ENCODE data around the gene GRID1.

The GRID1 gene

DNA sequence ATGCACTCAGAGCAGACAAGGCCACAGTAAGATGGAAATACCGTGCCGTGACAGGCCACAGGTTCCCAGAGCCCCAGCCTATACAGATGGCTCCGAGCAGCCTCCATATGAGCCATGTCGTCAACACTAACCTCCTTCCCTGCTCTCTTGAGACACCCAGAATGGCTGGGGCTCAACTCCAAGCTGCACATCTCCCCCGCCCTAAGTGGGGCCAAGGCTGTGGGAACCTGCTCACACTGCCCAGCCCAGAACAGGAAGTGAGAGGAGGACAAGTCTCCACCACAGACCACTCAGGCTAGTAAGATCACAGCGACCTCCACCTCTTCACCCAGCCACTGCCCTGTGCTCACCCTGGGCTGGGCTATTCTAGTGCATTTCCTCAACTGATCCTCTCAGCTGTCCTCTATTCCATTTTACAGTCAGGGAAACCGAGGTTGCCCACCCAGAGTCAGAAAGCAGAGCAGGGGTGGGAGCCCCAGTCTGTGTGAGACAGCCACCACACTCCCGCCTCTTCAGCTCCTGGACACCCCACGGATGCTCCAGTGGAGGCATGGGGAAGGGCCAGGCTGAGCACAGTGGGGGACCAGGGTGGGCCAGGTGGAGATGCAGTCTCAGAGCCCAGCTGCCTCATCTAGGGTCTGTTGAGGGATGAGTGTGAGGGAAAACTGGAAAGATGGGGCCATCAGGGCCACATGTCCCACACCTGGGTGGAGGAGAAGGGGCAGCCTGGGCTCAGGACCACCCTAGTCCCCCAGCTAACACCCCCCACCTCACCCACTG lies 11.6 kb downstream of the GRID1 start:
- no peak for DNase-seq (ENCODE audit: low read depth in 2 of 2)

- DNase-seq (ENCODE audit: low read depth in 2 of 2), result no peak
Observed at GRCh38 chr10:86353506-86354485, 12.8 kb downstream of the GRID1 start.

DNA sequence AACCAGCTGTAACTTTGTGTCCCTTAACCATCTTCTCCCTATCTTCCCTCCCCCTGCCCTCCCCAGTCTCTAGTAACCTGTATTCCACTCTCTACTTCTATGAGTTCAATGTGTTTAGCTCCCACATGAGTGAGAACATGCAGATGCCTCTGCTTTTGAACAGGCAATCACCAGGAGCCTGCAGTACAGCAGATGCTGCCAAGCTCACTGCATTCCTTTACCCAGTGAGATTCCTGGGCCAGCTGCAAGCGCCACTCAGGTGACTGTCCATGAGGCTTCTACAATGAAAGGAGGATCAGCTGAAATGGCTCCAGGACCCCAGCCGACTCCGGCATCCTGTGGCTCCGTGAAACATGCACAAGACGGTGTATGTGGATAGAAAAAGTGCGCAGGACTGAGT lies 15.7 kb downstream of the GRID1 start:
- DNase-seq (ENCODE audit: low read depth in 2 of 2), result no peak

DNA sequence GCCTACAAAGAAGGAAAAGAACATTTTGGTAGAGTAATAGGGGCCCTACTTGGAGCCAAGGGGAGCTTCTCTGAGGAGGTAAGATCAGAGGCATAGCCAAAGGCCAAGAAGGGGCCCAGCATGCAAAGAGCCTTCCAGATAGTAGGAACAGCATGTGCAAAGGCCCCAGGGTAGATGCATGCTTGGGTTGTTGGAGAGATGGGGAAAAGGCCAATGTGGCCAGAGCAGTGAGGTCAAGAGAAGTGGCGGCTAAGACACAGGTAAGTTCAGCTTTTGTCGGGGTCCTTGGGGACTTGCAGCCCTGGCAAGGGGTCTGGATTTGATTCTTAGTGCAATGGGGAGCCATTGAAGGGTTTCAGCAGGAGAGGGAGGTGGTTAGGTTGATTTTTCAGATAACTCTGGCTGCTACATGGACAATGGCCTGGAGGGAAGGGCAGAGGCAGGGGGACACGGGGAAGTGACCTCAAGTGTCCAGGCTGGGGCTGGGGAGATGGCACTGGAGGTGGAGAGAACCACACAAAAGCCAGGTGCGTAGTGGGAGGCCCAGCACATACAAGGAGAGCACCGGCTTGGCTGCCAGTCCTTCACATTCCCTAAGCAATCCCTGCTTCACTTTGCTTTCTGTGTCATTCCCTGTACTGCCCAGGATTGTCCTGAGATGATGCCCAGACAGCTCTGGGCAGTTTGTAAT lies 16.5 kb downstream of the GRID1 start:
- no peak for DNase-seq (ENCODE audit: low read depth in 2 of 2)

DNA sequence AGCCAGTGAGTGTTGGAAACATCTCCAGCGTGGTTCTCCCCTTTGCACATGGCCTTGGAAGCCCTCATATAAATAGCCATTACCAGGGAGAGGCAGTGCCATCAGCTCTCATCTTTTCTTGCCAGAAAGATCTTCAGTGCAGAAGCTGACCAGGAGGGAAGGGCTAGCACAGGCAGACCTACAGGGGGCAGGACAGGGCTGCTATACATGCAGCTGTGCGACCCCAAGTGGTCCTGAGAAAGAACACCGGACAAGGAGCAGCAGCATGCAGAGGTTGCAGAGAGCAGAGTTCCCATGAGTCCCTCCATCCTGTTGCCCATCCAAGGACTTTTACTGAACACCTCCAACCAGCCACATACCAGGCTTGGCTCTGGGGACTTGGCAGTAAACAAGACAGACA lies 17.1 kb downstream of the GRID1 start:
- DNase-seq (ENCODE audit: low read depth in 2 of 2), result no peak

DNA sequence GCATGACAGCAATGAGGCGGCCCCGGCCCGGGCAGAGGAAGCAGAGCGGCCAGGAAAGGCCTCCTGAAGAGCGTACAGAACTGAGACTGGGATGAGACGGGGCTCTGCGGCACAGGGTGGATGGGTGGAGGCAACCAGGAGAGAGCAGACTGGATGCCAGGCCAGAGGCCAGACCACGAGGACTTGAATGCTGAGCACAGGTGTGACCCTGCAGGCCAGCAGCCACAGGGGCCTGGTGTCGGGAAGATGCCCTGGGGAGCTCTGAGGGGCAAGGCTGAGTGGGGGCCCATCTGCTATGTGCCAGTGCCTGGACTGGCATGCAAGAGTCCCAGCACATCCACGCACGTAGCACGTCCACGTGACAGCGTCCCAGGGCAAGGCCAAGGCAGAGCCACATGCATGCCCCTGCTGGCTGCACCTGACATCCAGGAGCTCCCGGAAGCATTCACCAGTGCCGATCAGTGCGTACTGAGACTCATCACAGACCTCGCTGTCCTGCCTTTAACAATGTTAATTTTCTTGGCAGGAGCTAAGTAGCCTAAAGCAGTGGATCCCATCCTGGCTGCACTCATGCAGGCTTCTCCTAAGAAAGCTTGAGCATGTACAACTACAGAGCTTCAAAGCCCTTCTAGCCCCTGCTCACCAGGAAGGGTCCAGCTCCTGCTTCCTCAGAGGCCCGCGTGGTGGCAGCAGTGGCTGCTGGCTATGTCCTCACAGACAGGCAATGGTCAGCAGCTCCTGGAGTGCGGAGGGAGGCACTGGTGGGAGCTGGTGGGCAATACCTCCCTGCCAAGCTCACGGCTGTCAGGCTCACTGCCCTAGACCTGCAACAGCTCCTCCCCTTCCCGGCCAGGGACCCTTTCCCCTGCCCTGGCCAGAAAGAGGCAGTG lies 18.0 kb downstream of the GRID1 start:
- no peak for DNase-seq (ENCODE audit: low read depth in 2 of 2)

GRCh38 chr10:86347856-86348255 lies 18.7 kb downstream of the GRID1 start:
- DNase-seq (ENCODE audit: low read depth in 2 of 2), result no peak

- DNase-seq (ENCODE audit: low read depth in 2 of 2), result no peak
Observed at GRCh38 chr10:86346799-86347665, 19.6 kb downstream of the GRID1 start.

DNA sequence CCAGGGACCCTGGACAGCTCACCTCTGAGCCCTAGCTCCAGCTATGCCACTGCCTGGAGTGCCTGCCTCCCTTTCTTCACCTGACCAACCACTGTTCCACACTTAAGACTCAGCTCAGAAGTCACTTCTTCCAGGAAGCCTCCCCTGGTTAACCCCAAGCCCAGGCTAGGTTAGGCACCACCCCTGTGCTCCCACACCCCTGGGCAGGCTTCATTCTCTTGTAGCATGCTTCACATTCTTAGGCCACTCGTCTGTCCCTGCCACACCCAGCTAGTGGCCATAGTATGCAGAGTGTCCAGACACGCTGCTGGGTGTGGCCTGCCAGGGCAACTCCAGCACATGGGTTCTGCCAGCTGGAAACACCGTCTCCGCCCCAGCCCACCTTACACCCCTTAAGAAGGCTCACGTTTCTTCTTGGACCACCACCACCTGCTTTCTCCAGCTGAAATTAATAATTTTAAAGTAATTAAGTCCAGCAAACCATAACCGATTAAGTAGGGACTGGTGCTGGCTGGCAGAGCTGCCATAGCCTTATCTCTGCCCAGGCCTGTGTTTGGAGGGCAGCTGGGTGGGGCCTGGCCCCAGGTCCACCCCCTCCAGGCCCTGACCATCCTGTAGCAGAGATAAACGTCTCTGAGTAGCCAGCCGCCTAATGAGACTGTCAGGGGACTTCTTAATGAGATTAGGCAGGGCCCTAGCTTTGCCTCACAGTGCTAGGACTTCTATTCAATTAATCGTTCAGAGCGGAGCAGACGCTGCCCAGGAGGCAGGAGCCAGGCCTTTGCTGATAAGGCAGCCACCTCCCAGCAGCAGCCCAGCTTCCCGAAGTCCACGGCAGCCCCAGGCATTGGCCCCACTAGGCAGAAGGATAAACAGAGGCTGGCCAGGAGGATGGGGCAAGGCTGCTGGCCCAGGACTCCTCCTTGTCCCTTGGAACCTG lies 20.5 kb downstream of the GRID1 start:
- DNase-seq (ENCODE audit: low read depth in 2 of 2), result no peak

- DNase-seq (ENCODE audit: low read depth in 2 of 2), result no peak
Observed at GRCh38 chr10:86345296-86345858, 21.2 kb downstream of the GRID1 start.

DNA sequence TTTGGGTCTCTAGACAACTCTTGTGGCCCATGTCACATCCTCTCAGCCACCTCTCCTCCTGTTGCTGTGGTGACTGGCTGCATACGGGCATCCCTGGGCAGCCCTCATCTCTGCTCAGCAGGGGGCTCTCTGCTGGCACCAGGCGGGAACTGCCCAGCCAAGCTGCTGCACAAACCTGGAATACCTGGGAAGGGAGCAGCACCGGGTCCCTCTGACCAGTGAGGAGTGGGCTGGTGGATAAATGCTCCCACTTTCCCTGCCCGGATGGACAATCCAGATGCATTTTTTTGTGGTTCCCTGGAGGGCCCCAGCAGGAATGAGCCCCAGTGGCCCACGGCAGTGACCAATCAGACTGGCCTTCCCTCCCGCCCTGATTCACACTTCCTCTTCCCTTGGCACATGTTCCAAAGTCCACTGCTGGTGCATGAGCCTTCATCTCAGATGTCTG lies 21.9 kb downstream of the GRID1 start:
- DNase-seq (ENCODE audit: low read depth in 2 of 2), result no peak

- DNase-seq (ENCODE audit: low read depth in 2 of 2), result no peak
Observed at GRCh38 chr10:86344281-86344680, 22.3 kb downstream of the GRID1 start.

DNA sequence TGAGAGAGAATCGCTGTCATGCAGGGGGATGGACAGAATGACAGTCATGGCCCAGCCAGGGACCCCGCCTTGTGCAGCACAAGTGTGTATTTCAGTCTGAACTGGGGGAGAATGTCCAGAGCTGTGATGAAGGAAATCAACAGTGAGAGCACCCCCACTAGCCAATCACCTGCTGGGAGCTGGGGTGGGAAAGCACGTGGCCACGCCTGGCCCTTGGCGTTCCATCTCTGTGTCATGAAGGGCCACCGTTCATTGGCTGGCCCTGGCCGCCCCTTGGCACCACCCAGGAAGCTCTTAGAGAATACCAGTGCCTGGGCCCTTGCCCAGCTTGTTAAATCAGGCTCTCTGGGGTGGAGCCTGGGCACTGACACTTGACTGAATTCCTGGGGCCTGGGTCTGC lies 22.8 kb downstream of the GRID1 start:
- DNase-seq (ENCODE audit: low read depth in 2 of 2), result no peak

GRCh38 chr10:86342111-86342863 lies 24.3 kb downstream of the GRID1 start:
- DNase-seq (ENCODE audit: low read depth in 2 of 2), result no peak

DNA sequence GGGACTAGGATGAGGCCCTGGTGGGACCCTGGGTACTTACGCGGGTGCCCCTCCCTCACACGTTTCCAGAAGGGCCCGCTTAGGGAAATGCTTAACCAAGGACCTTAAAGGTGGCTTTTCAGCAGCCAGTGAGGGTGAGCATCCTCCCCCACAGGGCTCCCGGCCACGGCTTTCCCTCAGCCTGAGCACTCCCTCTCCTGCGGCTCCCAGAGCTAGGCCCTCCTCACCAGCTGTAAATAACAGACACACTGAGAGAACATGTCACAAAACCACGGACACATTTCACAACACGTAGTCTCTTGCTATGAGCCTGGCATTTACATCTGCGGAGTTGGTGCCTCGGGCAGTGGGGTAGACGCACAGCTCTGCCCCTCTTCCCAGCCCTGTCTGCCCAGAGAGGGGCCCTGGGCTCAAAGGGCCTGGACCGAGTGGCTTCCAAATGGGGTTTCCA lies 25.2 kb downstream of the GRID1 start:
- DNase-seq (ENCODE audit: low read depth in 2 of 2), result no peak

DNA sequence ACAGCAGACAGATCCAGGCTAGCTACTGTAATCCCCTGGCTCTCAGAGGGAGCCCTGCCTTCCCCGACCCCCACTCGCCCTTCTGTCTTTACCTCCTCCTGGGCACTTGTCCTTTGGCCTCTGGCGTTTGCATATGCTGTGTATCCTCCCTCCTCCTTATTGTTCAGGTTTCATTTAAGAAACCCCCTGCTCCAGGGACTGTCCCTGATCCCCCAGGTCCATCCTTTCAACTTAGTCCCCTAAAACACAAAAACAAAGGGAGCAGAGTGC lies 25.7 kb downstream of the GRID1 start:
- no peak for DNase-seq (ENCODE audit: low read depth in 2 of 2)

DNA sequence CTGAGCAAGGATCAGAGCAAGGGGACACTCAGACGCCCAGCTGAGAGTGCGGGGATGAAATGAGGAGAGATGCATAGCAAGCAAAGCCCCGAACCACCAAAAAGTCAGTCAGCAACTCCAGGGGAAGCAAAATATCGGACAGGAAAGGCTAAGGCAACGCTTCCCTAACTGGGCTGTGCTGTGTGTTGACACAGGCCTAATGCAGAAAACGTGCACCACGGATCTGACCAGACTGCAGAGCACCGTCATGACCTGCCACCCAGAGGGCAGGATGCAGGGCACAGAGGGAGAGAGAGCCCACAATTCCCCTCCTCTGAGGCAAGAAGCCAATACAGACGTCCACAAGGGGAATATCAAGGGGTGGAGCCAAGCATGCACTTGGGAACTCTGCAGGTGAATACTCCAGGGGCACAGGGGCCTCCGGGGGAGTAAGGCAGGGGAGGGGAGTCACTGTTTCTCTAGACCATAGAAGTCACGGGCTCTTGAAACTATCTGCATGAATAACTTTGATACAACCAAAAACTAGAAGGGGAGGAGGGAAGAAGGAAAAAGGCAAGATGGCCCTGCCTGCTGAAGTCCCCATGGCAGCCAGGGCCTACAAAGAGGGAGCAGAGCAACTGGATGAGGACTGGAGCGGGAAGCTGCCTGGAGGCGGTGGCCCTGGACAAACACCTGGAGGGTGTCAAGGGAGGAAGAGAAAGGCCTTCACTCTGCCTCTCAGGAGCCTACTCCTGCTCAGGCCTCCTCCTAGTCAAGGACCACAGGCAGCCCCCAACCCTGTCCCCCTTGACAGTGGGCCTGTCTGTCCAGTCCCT lies 26.2 kb downstream of the GRID1 start:
- no peak for DNase-seq (ENCODE audit: low read depth in 2 of 2)
